ENCODE data around the gene GATAD2A. TPM values are rescaled to one million over a fixed set of nuclear protein-coding genes. Genes with fewer than 3 reads are reported as not detected.

GATAD2A gene
- total RNA-seq, 1 donor from 2014 or later, result 163 TPM

GRCh38 chr19:19499272-19499995 is 94.0 kb downstream of the GATAD2A start:
- Mint-ChIP-seq H3K27me3 (ENCODE audit: low read depth, unreplicated experiment) (no peaks in the 10 kb centered on the region), H3K36me3 (ENCODE audit: low read depth, unreplicated experiment) (peaks cover 12% of the 10 kb centered on the region), H3K4me1 (ENCODE audit: low read depth, unreplicated experiment) (no peaks in the 10 kb centered on the region), H3K9me3 (ENCODE audit: unreplicated experiment) (no peaks in the 10 kb centered on the region), H3K4me3 (ENCODE audit: unreplicated experiment) (no peak overlapping the region), H3K27ac (ENCODE audit: unreplicated experiment) (no peak overlapping the region)
- Histone ChIP-seq H3K79me2 (ENCODE audit: insufficient read depth, low read length) (peaks cover 23% of the 10 kb centered on the region), H3K36me3 (ENCODE audit: insufficient read depth, low read length) (peaks cover 25% of the 10 kb centered on the region), H3K9me3 (ENCODE audit: insufficient read depth, low read depth, low read length) (no peaks in the 10 kb centered on the region), H3K27ac (ENCODE audit: low read depth, low read length) (no peak overlapping the region), H4K20me1 (ENCODE audit: insufficient read depth, low read length) (peaks cover 19% of the 10 kb centered on the region), H3K4me2 (ENCODE audit: low read length) (no peak overlapping the region), H3K9ac (ENCODE audit: low read length) (no peak overlapping the region), H2AFZ (ENCODE audit: low read depth, low read length) (no peak overlapping the region), H3K27me3 (ENCODE audit: insufficient read depth, low read length) (no peaks in the 10 kb centered on the region), H3K4me1 (ENCODE audit: insufficient read depth, low read length) (no peaks in the 10 kb centered on the region), H3K4me3 (ENCODE audit: insufficient read depth, low read depth, low read length) (no peak overlapping the region)
- FAIRE-seq (no peak), DNase-seq (ENCODE audit: low read depth) (no peak)
- TF ChIP-seq EZH2 (IDR thresholded peaks at IDR 0.05; ENCODE audit: insufficient read depth, low read length) (no peak), CTCF (IDR thresholded peaks at IDR 0.05; ENCODE audit: insufficient read depth, low read depth, low read length) (no peak)

GRCh38 chr19:19500975-19501644 is 95.6 kb downstream of the GATAD2A start:
- peaks cover 29% of the 10 kb centered on the region for H3K36me3 ChIP-seq (ENCODE audit: insufficient read depth, low read length)
- no peak overlapping the region for H3K27ac Mint-ChIP-seq (ENCODE audit: unreplicated experiment)
- H3K9ac ChIP-seq (ENCODE audit: low read length), result no peak overlapping the region
- no peak overlapping the region for H3K4me3 ChIP-seq (ENCODE audit: insufficient read depth, low read depth, low read length)
- DNase-seq (ENCODE audit: low read depth), result no peak
- no peak overlapping the region for H3K4me3 Mint-ChIP-seq (ENCODE audit: unreplicated experiment)
- H3K27me3 ChIP-seq (ENCODE audit: insufficient read depth, low read length), result no peaks in the 10 kb centered on the region
- peaks cover 19% of the 10 kb centered on the region for H4K20me1 ChIP-seq (ENCODE audit: insufficient read depth, low read length)
- peaks cover 15% of the 10 kb centered on the region for H3K36me3 Mint-ChIP-seq (ENCODE audit: low read depth, unreplicated experiment)
- H3K4me1 ChIP-seq (ENCODE audit: insufficient read depth, low read length), result no peaks in the 10 kb centered on the region
- peaks cover 15% of the 10 kb centered on the region for H3K79me2 ChIP-seq (ENCODE audit: insufficient read depth, low read length)
- FAIRE-seq, result no peak
- H3K27ac ChIP-seq (ENCODE audit: low read depth, low read length), result no peak overlapping the region
- H3K9me3 Mint-ChIP-seq (ENCODE audit: unreplicated experiment), result no peaks in the 10 kb centered on the region
- no peak overlapping the region for H3K4me2 ChIP-seq (ENCODE audit: low read length)
- no peak overlapping the region for H2AFZ ChIP-seq (ENCODE audit: low read depth, low read length)
- H3K27me3 Mint-ChIP-seq (ENCODE audit: low read depth, unreplicated experiment), result no peaks in the 10 kb centered on the region
- no peaks in the 10 kb centered on the region for H3K9me3 ChIP-seq (ENCODE audit: insufficient read depth, low read depth, low read length)
- TF ChIP-seq CTCF (IDR thresholded peaks at IDR 0.05; ENCODE audit: insufficient read depth, low read depth, low read length), result no peak
- TF ChIP-seq EZH2 (IDR thresholded peaks at IDR 0.05; ENCODE audit: insufficient read depth, low read length), result no peak
- no peaks in the 10 kb centered on the region for H3K4me1 Mint-ChIP-seq (ENCODE audit: low read depth, unreplicated experiment)

DNA sequence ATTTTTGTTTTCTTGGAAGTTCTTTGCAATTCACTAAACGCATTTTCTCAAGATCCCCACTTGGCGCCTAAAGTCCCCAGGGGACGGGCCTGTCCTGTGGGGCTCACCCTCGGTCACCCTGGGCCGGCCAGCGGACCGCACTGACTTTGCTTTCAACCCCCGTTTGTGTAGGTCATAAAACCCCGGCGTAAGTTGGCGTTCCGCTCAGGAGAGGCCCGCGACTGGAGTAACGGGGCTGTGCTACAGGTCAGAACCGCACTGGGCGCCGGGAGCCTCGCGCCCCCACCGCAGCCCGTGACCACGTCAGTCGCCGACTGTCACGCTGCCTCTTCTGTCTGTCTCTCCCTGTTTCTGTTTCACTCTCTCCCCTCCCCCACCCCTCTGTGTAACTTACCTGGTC is 96.3 kb downstream of the GATAD2A start:
- H3K4me2 ChIP-seq (ENCODE audit: low read length), result no peak overlapping the region
- no peak for FAIRE-seq
- peaks cover 31% of the 10 kb centered on the region for H3K36me3 ChIP-seq (ENCODE audit: insufficient read depth, low read length)
- H3K4me1 Mint-ChIP-seq (ENCODE audit: low read depth, unreplicated experiment), result no peaks in the 10 kb centered on the region
- no peaks in the 10 kb centered on the region for H3K4me1 ChIP-seq (ENCODE audit: insufficient read depth, low read length)
- H3K9me3 Mint-ChIP-seq (ENCODE audit: unreplicated experiment), result no peaks in the 10 kb centered on the region
- DNase-seq (ENCODE audit: low read depth), result no peak
- H4K20me1 ChIP-seq (ENCODE audit: insufficient read depth, low read length), result peaks cover 20% of the 10 kb centered on the region
- TF ChIP-seq CTCF (IDR thresholded peaks at IDR 0.05; ENCODE audit: insufficient read depth, low read depth, low read length) (no peak), EZH2 (IDR thresholded peaks at IDR 0.05; ENCODE audit: insufficient read depth, low read length) (no peak)
- peaks cover 15% of the 10 kb centered on the region for H3K36me3 Mint-ChIP-seq (ENCODE audit: low read depth, unreplicated experiment)
- H3K9me3 ChIP-seq (ENCODE audit: insufficient read depth, low read depth, low read length), result no peaks in the 10 kb centered on the region
- H3K27me3 Mint-ChIP-seq (ENCODE audit: low read depth, unreplicated experiment), result no peaks in the 10 kb centered on the region
- H3K4me3 ChIP-seq (ENCODE audit: insufficient read depth, low read depth, low read length), result no peak overlapping the region
- no peak overlapping the region for H2AFZ ChIP-seq (ENCODE audit: low read depth, low read length)
- H3K27ac ChIP-seq (ENCODE audit: low read depth, low read length), result no peak overlapping the region
- no peaks in the 10 kb centered on the region for H3K27me3 ChIP-seq (ENCODE audit: insufficient read depth, low read length)
- peaks cover 8% of the 10 kb centered on the region for H3K79me2 ChIP-seq (ENCODE audit: insufficient read depth, low read length)
- H3K27ac Mint-ChIP-seq (ENCODE audit: unreplicated experiment), result no peak overlapping the region
- no peak overlapping the region for H3K4me3 Mint-ChIP-seq (ENCODE audit: unreplicated experiment)
- H3K9ac ChIP-seq (ENCODE audit: low read length), result no peak overlapping the region

Data from astrocyte (in vitro differentiated cells and primary cell).